LNCaP clone FGC (cell line): ENCODE data around the gene SPACDR.

ENCODE experiments used
- DNase-seq: peaks from one replicate; pipeline ENCODE4 v3.0.0-alpha.2; 2011; ENCODE audit warnings: low read depth
- H3K4me3 ChIP-seq: 2 replicates; pipeline ENCODE4 v1.5.1; 2011; ENCODE audit warnings: mild to moderate bottlenecking, low read depth, low read length, control low read depth
- CTCF ChIP-seq: IDR thresholded peaks from 2 replicates; pipeline ENCODE4 v1.5.1; 2012; ENCODE audit warnings: mild to moderate bottlenecking; ENCODE audit not compliant: control insufficient read depth, insufficient read depth; ENCODE audit errors: extremely low read depth

SPACDR gene

GRCh38 chr7:100427762-100428198 is 36.3 kb downstream of the SPACDR start:
- peak overlapping the region; percentile 92 for H3K4me3 ChIP-seq
- TF ChIP-seq CTCF: no peak
- DNase-seq: no peak

GRCh38 chr7:100426516-100426915 is 37.5 kb downstream of the SPACDR start:
- no peak for TF ChIP-seq CTCF
- no peak for DNase-seq
- H3K4me3 ChIP-seq: no peak overlapping the region

GRCh38 chr7:100425347-100425746 is 38.7 kb downstream of the SPACDR start:
- TF ChIP-seq CTCF: no peak
- DNase-seq: no peak
- no peak overlapping the region for H3K4me3 ChIP-seq

GRCh38 chr7:100423315-100423714 is 40.7 kb downstream of the SPACDR start:
- no peak overlapping the region for H3K4me3 ChIP-seq
- no peak for DNase-seq
- TF ChIP-seq CTCF: no peak

- no peak overlapping the region for H3K4me3 ChIP-seq
- no peak for DNase-seq
- TF ChIP-seq CTCF: no peak
Measured at GRCh38 chr7:100419660-100420226, 44.3 kb downstream of the SPACDR start.

- no peak for TF ChIP-seq CTCF
- no peak for DNase-seq
- no peak overlapping the region for H3K4me3 ChIP-seq
Measured at GRCh38 chr7:100418930-100419659, 45.0 kb downstream of the SPACDR start.
